ENCODE results near the gene POM121C.
"Not testable (repeated sequence)": the region's sequence is repeated elsewhere in the genome, so short reads cannot be mapped to it uniquely, and the experiment has no call there.

Gene POM121C

GRCh38 chr7:75485979-75486643 lies at the start of gene POM121C:
Gene POM121C (minus strand): TSS chr7:75486299. CDS start chr7:75441496, 44,803 bp downstream.
- H3K36me3 Mint-ChIP-seq, H3K9me3 Mint-ChIP-seq, H3K27me3 Mint-ChIP-seq: not testable (repeated sequence)
- Mint-ChIP-seq H3K4me3 (peak within 1 kb of the TSS; percentile 93), H3K4me1 (peaks cover 11% of the 10 kb centered on the region), H3K27ac (peak within 1 kb of the TSS; percentile 55)

DNA sequence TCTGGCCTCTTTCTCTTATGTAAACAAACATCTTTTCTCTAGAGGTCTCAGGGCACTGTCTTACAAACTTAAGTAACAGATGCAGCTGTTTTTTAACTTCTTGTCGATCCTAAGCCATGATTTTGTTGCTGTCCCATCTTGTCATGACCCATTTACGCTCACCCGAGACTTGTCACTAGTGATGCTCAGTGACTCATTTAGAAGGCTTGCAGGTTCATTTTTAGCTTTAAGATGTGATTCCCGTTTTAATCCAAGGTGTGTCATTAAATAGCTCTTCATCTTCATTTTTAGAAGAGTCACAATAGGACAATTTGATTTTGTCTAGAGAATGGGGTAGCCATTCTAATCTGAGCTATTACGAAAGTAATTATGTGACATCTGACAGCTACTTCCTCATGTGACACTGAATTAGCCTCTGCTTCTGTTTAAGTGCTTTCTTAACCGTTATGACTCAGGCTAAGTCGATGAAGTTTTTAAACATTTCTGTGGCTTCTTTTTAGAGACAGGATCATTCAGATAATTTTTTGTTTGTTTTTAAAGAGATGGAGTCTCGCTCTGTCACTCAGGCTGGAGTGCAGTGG lies 48.7 kb upstream of the POM121C start:
- no peak overlapping the region for H3K27ac Mint-ChIP-seq
- no peaks in the 10 kb centered on the region for H3K4me1 Mint-ChIP-seq
- no peaks in the 10 kb centered on the region for H3K27me3 Mint-ChIP-seq
- H3K9me3 Mint-ChIP-seq, result no peaks in the 10 kb centered on the region
- H3K4me3 Mint-ChIP-seq, result no peak overlapping the region
- no peaks in the 10 kb centered on the region for H3K36me3 Mint-ChIP-seq

- no peak overlapping the region for H3K4me3 Mint-ChIP-seq
- no peaks in the 10 kb centered on the region for H3K4me1 Mint-ChIP-seq
- no peaks in the 10 kb centered on the region for H3K36me3 Mint-ChIP-seq
- H3K9me3 Mint-ChIP-seq, result no peaks in the 10 kb centered on the region
- H3K27ac Mint-ChIP-seq, result no peak overlapping the region
- H3K27me3 Mint-ChIP-seq, result no peaks in the 10 kb centered on the region
Measured at GRCh38 chr7:75533926-75534325, 47.8 kb upstream of the POM121C start.

DNA sequence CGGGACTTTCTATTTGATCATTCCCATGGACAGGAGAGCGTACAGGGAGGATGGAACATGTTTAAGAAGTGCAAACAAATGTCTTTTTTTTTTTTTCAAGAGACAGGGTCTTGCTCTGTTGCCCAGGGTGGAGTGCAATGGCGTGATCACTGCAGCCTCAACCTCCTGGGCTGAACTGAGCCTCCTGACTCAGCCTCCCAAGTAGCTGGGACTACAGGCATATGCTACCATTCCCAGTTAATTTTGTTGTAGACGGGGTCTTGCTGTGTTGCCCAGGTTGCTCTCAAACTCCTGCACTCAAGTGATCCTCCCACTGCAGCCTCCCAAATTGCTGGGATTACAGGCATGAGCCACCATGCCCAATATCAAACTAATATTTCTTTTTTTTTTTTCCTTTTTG lies 46.5 kb upstream of the POM121C start:
- no peaks in the 10 kb centered on the region for H3K36me3 Mint-ChIP-seq
- no peaks in the 10 kb centered on the region for H3K27me3 Mint-ChIP-seq
- peaks cover 4% of the 10 kb centered on the region for H3K4me1 Mint-ChIP-seq
- H3K4me3 Mint-ChIP-seq, result no peak overlapping the region
- no peak overlapping the region for H3K27ac Mint-ChIP-seq
- H3K9me3 Mint-ChIP-seq, result no peaks in the 10 kb centered on the region

GRCh38 chr7:75531359-75531821 lies 45.3 kb upstream of the POM121C start:
- Mint-ChIP-seq H3K4me1 (peaks cover 13% of the 10 kb centered on the region), H3K27ac (no peak overlapping the region), H3K9me3 (no peaks in the 10 kb centered on the region), H3K27me3 (no peaks in the 10 kb centered on the region), H3K36me3 (no peaks in the 10 kb centered on the region), H3K4me3 (no peak overlapping the region)

GRCh38 chr7:75527224-75527722 lies 41.2 kb upstream of the POM121C start:
- not testable (repeated sequence) for H3K27me3 Mint-ChIP-seq, H3K36me3 Mint-ChIP-seq, H3K9me3 Mint-ChIP-seq
- Mint-ChIP-seq H3K4me1 (peaks cover 38% of the 10 kb centered on the region), H3K4me3 (peak overlapping the region; percentile 97), H3K27ac (peak overlapping the region; percentile 82)

- H3K36me3 Mint-ChIP-seq, result peaks cover 31% of the 10 kb centered on the region
- peaks cover 11% of the 10 kb centered on the region for H3K9me3 Mint-ChIP-seq
- peak overlapping the region; percentile 55 for H3K27ac Mint-ChIP-seq
- H3K4me3 Mint-ChIP-seq, H3K27me3 Mint-ChIP-seq: not testable (repeated sequence)
- peaks cover 59% of the 10 kb centered on the region for H3K4me1 Mint-ChIP-seq
Measured at GRCh38 chr7:75521727-75522126, 35.6 kb upstream of the POM121C start.

DNA sequence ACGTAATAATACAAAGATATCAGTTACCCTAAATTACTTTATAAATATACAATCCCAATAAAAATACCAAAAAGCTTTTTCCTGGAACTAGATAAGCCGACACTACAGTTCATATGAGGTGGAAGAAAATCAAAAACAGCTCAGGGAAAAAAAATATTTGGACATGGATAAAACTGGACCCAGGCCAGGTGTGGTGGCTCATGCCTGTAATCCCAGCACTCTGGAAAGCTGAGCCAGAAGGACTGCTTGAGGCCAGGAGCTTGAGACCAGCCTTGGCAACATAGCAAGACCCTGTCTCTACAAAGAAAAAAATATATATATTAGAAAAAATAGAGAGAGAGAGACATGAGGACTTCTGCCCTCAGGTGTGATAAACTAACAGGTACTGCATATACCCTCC lies 32.7 kb upstream of the POM121C start:
- peaks cover 31% of the 10 kb centered on the region for H3K36me3 Mint-ChIP-seq
- H3K27me3 Mint-ChIP-seq, H3K27ac Mint-ChIP-seq, H3K4me3 Mint-ChIP-seq: not testable (repeated sequence)
- H3K4me1 Mint-ChIP-seq, result peaks cover 43% of the 10 kb centered on the region
- H3K9me3 Mint-ChIP-seq, result peaks cover 11% of the 10 kb centered on the region

GRCh38 chr7:75509033-75509432 lies 22.9 kb upstream of the POM121C start:
- not testable (repeated sequence) for H3K27me3 Mint-ChIP-seq, H3K4me1 Mint-ChIP-seq, H3K36me3 Mint-ChIP-seq, H3K9me3 Mint-ChIP-seq, H3K4me3 Mint-ChIP-seq, H3K27ac Mint-ChIP-seq

DNA sequence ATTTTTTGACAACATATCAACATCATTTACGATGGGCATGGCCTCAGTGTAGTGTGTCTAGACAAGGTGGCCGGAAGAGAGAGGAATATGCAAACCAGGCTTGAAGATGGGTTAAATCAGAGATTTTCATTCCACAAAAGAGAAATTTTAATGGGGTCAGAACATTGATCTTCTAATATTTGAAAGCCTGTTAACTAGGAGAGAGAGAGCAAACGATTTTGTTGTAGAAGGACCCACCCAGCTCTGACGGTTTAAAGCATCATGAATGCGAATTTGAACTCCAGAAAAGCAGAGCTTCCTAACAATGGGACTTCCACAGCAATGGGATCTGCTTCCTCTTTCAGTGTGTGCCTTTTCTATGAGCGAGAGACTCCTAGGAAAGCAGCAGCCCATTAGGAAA lies 5.9 kb upstream of the POM121C start, which contains the start of gene SPDYE5:
TSS of gene SPDYE5 (plus strand) at position 301 of the 400 bp plus-strand sequence. CDS start 1,728 bp downstream, outside the sequence.
- H3K4me3 Mint-ChIP-seq, H3K27me3 Mint-ChIP-seq, H3K36me3 Mint-ChIP-seq, H3K9me3 Mint-ChIP-seq, H3K4me1 Mint-ChIP-seq, H3K27ac Mint-ChIP-seq: not testable (repeated sequence)

GRCh38 chr7:75485355-75485978 lies 632 bp downstream of the POM121C start:
- H3K4me1 Mint-ChIP-seq, result peaks cover 11% of the 10 kb centered on the region
- H3K9me3 Mint-ChIP-seq, H3K36me3 Mint-ChIP-seq, H3K27me3 Mint-ChIP-seq: not testable (repeated sequence)
- peak overlapping the region; percentile 93 for H3K4me3 Mint-ChIP-seq
- peak overlapping the region; percentile 55 for H3K27ac Mint-ChIP-seq

- not testable (repeated sequence) for H3K27ac Mint-ChIP-seq, H3K36me3 Mint-ChIP-seq, H3K9me3 Mint-ChIP-seq, H3K4me3 Mint-ChIP-seq, H3K27me3 Mint-ChIP-seq
- peaks cover 18% of the 10 kb centered on the region for H3K4me1 Mint-ChIP-seq
Measured at GRCh38 chr7:75480313-75480712, 5.8 kb downstream of the POM121C start.

- not testable (repeated sequence) for H3K27ac Mint-ChIP-seq, H3K4me3 Mint-ChIP-seq, H3K36me3 Mint-ChIP-seq, H3K9me3 Mint-ChIP-seq, H3K27me3 Mint-ChIP-seq
- peaks cover 10% of the 10 kb centered on the region for H3K4me1 Mint-ChIP-seq
Measured at GRCh38 chr7:75477457-75477856, 8.6 kb downstream of the POM121C start.

- H3K36me3 Mint-ChIP-seq, H3K27me3 Mint-ChIP-seq, H3K27ac Mint-ChIP-seq, H3K9me3 Mint-ChIP-seq, H3K4me3 Mint-ChIP-seq, H3K4me1 Mint-ChIP-seq: not testable (repeated sequence)
Measured at GRCh38 chr7:75470166-75470565, 15.9 kb downstream of the POM121C start.

- H3K36me3 Mint-ChIP-seq, H3K27ac Mint-ChIP-seq, H3K4me1 Mint-ChIP-seq, H3K4me3 Mint-ChIP-seq, H3K27me3 Mint-ChIP-seq, H3K9me3 Mint-ChIP-seq: not testable (repeated sequence)
Measured at GRCh38 chr7:75460541-75460940, 25.6 kb downstream of the POM121C start.

- H3K27ac Mint-ChIP-seq, H3K4me3 Mint-ChIP-seq, H3K27me3 Mint-ChIP-seq, H3K4me1 Mint-ChIP-seq, H3K9me3 Mint-ChIP-seq, H3K36me3 Mint-ChIP-seq: not testable (repeated sequence)
Measured at GRCh38 chr7:75458034-75458433, 28.1 kb downstream of the POM121C start.

All from activated naive CD4-positive, alpha-beta T cell treated with anti-CD3 and anti-CD28 coated beads, Interleukin-2, amount 50 U/mL, for 24 hours (primary cell).